Muscle layer of colon (tissue), 2 donors: ENCODE data around the gene RAB9A.
"Not testable (repeated sequence)": the region's sequence is repeated elsewhere in the genome, so short reads cannot be mapped to it uniquely, and the experiment has no call there.

Source experiments
- H3K27ac ChIP-seq: one replicate; pipeline ENCODE4 v1.7.0; 2013; ENCODE audit warnings: low read depth, mild to moderate bottlenecking, low read length, moderate library complexity
- H3K27me3 ChIP-seq, 2 donors: one replicate each; pipeline ENCODE4 v1.7.0; 2013; ENCODE audit warnings: low read length in 2 of 2, mild to moderate bottlenecking in 2 of 2; ENCODE audit not compliant: insufficient read depth in 2 of 2, control insufficient read depth in 1 of 2
- H3K36me3 ChIP-seq: one replicate; pipeline ENCODE4 v1.7.0; 2013; ENCODE audit warnings: mild to moderate bottlenecking, low read length; ENCODE audit not compliant: insufficient read depth
- H3K4me1 ChIP-seq: one replicate; pipeline ENCODE4 v1.7.0; 2013; ENCODE audit warnings: mild to moderate bottlenecking, low read length; ENCODE audit not compliant: insufficient read depth
- H3K4me3 ChIP-seq, 2 donors: one replicate each; pipeline ENCODE4 v1.7.0; 2013; ENCODE audit warnings: low read length in 2 of 2, low read depth in 1 of 2, mild to moderate bottlenecking in 1 of 2, moderate library complexity in 1 of 2
- H3K9ac ChIP-seq: one replicate; pipeline ENCODE4 v1.7.0; 2013; ENCODE audit warnings: low read length
- H3K9me3 ChIP-seq: one replicate; pipeline ENCODE4 v1.7.0; 2013; ENCODE audit warnings: mild to moderate bottlenecking, low read length
- donor health status: abdominal sarcoma.
- donor health status: Adenocarcinoma of cecum.

The RAB9A gene

DNA sequence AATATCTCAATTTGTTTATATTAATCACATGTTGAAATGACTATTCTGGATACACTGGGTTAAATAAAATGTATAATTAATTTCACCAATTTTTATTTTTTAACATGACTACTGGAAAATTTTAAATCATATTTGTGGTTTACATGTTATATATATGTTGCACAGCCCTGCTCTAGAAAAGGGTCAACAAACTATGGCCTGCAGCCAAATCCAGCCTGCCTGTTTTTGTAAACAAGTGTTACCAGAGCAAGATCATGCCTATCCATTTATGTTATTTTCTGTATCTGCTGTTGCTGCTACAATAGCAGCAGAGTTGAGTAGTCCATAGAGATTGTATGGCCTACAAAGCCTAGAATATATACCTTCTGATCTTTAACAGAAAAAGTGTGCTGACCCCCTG is 34.8 kb upstream of the RAB9A start:
- Histone ChIP-seq H3K27ac (no peak overlapping the region), H3K9me3 (no peaks in the 10 kb centered on the region), H3K27me3 (no peaks in the 10 kb centered on the region), H3K4me3 (peak overlapping the region in 1 of 2 donors; percentile 56), H3K36me3 (no peaks in the 10 kb centered on the region), H3K4me1 (peaks cover 5% of the 10 kb centered on the region), H3K9ac (no peak overlapping the region)

DNA sequence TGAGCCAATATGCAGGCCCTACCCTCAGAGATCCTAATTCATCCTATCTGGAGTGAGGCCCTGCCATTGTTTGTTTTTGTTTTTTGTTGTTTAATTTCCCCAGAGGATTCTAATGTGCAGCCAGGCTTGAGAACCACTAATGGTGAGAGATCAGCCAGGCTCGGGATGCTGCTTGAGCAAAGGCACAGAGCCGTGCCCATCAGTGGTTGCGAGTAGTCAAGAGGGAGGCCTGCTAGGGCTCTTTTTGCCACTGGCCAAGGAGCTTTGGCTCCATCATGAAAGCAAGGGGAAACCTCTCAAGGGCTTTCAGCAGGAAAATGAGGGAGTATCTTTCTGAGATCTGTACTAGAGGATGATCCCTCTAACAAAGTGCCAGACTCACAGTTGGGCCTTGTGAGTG is 33.3 kb upstream of the RAB9A start:
- peaks cover 5% of the 10 kb centered on the region for H3K4me1 ChIP-seq
- H3K27ac ChIP-seq: no peak overlapping the region
- H3K9ac ChIP-seq: no peak overlapping the region
- H3K9me3 ChIP-seq: no peaks in the 10 kb centered on the region
- no peak overlapping the region for H3K4me3 ChIP-seq
- no peaks in the 10 kb centered on the region for H3K27me3 ChIP-seq
- no peaks in the 10 kb centered on the region for H3K36me3 ChIP-seq

DNA sequence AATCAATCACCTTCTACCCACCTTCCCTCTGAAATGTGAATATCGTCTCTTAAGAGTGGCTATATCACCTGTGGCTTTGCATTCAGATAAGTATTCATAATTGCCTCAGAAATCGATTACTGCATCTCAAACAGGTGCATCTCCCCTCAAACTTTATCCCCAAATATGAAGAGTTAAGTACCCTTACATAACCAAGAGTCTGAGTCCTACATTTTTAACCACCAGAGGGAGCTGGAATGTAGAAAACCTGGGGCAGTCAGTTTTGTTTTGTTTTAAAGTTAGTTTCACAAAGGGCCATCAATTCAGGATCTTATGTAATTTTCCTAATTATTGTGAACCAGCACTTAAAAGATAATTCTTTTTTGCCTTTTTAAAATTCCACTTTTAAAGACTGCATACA is 30.3 kb upstream of the RAB9A start:
- H3K36me3 ChIP-seq: no peaks in the 10 kb centered on the region
- no peak overlapping the region for H3K9ac ChIP-seq
- no peak overlapping the region for H3K27ac ChIP-seq

DNA sequence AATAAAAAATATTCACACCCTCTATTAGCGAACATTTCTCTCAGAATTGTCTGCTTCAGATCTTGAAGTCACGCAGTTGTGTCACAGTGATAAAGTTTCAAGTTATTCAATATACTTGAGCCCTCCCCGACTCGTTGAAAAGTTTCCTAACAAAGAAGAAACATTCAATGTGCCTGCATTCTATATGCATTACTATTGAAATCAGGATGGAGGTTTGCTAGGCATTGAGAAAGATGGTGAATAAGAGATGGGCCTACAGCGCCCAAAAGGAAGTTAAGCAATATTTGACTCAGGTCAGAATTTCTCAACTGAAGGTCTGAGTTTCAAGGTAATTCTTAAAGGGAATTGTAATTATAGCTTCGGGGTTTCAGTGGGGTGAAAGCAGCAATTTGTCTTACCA is 29.9 kb upstream of the RAB9A start:
- H3K27ac ChIP-seq: no peak overlapping the region
- H3K36me3 ChIP-seq: no peaks in the 10 kb centered on the region
- no peak overlapping the region for H3K4me3 ChIP-seq
- H3K4me1 ChIP-seq: peaks cover 7% of the 10 kb centered on the region
- H3K9me3 ChIP-seq: no peaks in the 10 kb centered on the region
- no peak overlapping the region for H3K9ac ChIP-seq
- H3K27me3 ChIP-seq: no peaks in the 10 kb centered on the region

More for the DNA sequence above, 30.3 kb upstream of the RAB9A start:
- Histone ChIP-seq H3K9me3 (no peaks in the 10 kb centered on the region), H3K4me1 (peaks cover 7% of the 10 kb centered on the region), H3K27me3 (no peaks in the 10 kb centered on the region), H3K4me3 (no peak overlapping the region)

DNA sequence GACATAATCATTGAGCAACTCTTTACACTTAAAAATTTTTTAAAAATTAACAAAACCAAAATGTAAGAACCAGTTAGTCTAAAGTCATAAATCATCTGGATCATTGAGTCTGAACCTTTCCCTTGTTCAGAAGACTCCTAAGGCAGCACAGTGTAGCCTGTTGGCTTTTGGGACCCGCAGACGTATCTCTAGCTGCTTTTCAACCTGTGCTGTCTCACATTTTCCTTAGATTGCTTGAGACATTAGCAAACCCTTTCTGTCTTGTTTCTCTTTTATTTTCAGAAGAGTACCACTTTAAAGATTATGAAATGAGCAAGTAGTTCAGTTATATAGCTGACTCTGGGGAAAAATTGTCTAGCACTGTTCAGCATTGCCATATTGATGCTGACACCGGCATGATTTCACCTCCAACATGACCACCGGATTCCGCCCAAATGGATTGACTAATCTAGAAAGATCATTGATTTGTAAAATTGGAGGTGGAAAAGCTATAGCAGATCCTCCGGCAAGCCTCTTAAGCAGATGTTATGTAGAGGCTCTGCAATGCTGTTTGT is 27.1 kb upstream of the RAB9A start:
- peaks cover 7% of the 10 kb centered on the region for H3K4me1 ChIP-seq
- no peaks in the 10 kb centered on the region for H3K9me3 ChIP-seq
- H3K4me3 ChIP-seq: peak overlapping the region in 1 of 2 donors; percentile 30
- H3K36me3 ChIP-seq: no peaks in the 10 kb centered on the region
- H3K27me3 ChIP-seq: no peaks in the 10 kb centered on the region
- H3K9ac ChIP-seq: no peak overlapping the region
- H3K27ac ChIP-seq: peak overlapping the region; percentile 19

DNA sequence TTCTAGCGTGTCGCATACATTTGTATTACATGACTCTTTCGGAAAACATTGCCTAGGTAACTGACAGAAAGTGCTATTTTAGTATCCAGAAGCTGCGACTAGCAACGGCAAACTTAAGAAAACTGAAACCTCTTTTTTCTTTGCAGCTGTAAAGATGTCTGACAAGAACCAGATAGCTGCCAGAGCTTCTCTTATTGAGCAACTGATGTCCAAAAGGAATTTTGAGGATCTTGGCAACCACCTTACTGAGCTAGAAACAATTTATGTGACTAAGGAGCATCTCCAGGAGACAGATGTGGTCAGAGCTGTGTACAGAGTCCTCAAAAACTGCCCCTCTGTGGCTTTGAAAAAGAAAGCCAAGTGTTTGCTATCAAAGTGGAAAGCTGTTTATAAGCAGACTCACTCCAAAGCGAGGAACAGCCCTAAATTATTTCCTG is 26.6 kb upstream of the RAB9A start:
- no peaks in the 10 kb centered on the region for H3K9me3 ChIP-seq
- H3K4me3 ChIP-seq: peak overlapping the region in 1 of 2 donors; percentile 30
- H3K36me3 ChIP-seq: no peaks in the 10 kb centered on the region
- peaks cover 7% of the 10 kb centered on the region for H3K4me1 ChIP-seq
- no peaks in the 10 kb centered on the region for H3K27me3 ChIP-seq
- no peak overlapping the region for H3K9ac ChIP-seq
- H3K27ac ChIP-seq: peak overlapping the region; percentile 37

DNA sequence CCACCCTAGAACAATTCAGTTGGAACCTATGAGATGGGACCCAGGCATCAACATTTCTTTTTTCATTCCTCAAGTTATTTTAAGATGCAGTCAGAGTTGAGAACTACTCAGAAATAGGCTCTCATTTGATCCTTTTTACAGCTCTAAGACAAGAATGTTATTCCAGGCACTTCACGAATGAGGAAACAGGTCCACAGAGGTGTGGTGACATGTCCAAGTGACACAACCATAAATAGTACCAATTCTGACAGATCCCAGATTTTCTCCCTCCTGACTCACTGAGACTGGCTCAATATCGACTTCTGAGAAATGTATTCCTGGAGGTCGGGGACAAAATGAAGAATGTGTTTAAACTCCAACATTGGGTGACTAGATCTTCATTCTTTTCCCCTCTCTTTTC is 24.9 kb upstream of the RAB9A start:
- Histone ChIP-seq H3K9ac (no peak overlapping the region), H3K9me3 (no peaks in the 10 kb centered on the region), H3K27me3 (no peaks in the 10 kb centered on the region), H3K4me3 (no peak overlapping the region), H3K4me1 (peaks cover 7% of the 10 kb centered on the region), H3K36me3 (no peaks in the 10 kb centered on the region), H3K27ac (no peak overlapping the region)

DNA sequence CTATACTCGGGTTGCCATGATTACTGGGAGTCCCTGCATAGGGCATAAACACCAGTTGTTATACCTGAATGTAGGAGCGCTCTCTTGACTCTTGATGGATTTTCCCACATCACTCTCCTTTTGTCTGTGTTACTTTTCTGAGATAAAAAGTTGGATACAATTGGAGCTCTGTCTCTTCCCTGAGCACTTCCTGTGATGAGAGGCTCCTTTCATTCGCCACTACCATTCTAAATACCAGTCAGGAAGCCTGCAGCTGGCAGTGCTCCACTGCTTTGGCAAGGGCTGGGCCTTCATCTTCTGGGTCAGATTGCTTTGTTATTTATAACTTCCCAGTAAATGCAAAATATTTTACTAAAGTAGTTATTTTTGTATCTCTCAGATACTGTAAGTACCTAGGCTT is 22.1 kb upstream of the RAB9A start:
- Histone ChIP-seq H3K36me3 (no peaks in the 10 kb centered on the region), H3K4me1 (peaks cover 6% of the 10 kb centered on the region), H3K4me3 (no peak overlapping the region), H3K27ac (no peak overlapping the region), H3K27me3 (peaks cover 0 to 8% of the 10 kb centered on the region in 2 donors), H3K9me3 (no peaks in the 10 kb centered on the region), H3K9ac (no peak overlapping the region)

DNA sequence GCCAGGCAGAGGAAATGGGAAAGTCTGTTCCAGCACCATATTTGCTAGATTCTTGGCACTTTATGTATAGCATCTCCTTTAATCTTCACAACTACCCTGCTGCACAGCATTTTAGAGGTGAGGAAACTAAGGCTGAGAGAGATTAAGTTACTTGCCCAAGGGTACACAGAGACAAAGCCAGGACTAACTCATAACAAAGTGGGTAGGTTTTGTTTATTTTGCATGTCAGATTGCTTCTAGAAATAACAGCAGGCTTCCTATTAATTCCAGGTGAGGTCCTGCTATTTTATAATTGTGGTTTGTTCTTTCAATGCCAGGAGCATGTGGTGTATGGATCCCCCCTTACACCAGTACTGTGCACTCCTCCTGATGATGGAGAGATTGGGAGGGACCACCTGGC is 21.0 kb upstream of the RAB9A start:
- Histone ChIP-seq H3K36me3 (no peaks in the 10 kb centered on the region), H3K4me3 (no peak overlapping the region), H3K27me3 (peaks cover 0 to 8% of the 10 kb centered on the region in 2 donors), H3K9ac (no peak overlapping the region), H3K27ac (no peak overlapping the region), H3K4me1 (peaks cover 5% of the 10 kb centered on the region), H3K9me3 (no peaks in the 10 kb centered on the region)

DNA sequence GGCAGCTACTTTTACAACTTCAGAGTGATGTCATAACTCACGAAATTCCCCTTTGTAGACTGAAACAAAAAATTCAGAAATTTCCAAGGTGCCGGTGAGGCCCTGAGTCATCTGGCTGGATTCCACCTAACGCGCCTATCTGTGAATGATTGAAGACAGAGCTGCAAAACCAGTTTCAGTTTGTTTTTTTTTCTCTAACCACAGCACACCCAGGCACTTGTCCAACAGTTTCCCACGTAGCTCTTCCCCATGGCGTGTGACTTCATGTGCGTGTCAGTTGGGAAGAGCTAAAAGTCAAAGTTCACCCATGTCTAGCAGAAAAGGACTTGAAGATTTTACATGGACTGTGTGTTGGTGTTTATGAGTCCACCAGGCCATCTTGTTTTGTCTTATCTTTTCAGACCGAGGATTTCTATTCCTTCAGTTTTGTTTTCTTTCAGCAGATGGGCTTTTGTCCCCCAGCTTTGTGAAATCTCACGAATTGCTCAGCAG is 19.6 kb upstream of the RAB9A start:
- Histone ChIP-seq H3K27me3 (peaks cover 0 to 8% of the 10 kb centered on the region in 2 donors), H3K36me3 (no peaks in the 10 kb centered on the region), H3K4me3 (no peak overlapping the region), H3K9ac (no peak overlapping the region), H3K27ac (no peak overlapping the region), H3K9me3 (no peaks in the 10 kb centered on the region), H3K4me1 (peaks cover 5% of the 10 kb centered on the region)

DNA sequence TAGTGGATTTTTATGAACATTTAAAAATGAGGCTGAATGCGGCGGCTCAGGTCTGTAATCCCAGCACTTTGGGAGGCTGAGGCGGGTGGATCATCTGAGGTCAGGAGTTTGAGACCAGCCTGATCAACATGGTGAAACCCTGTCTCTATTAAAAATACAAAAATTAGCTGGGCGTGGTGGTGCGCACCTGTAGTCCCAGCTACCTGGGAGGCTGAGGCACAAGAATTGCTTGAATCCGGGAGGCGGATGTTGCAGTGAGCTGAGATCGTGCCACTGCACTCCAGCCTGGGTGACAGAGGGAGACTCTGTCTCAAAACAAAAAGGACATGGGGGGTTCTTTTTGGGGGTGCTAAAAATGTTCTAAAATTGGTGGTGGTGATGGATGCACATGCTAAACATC is 19.2 kb upstream of the RAB9A start:
- H3K4me1 ChIP-seq, H3K27me3 ChIP-seq, H3K9me3 ChIP-seq, H3K9ac ChIP-seq, H3K27ac ChIP-seq, H3K4me3 ChIP-seq, H3K36me3 ChIP-seq: not testable (repeated sequence)

DNA sequence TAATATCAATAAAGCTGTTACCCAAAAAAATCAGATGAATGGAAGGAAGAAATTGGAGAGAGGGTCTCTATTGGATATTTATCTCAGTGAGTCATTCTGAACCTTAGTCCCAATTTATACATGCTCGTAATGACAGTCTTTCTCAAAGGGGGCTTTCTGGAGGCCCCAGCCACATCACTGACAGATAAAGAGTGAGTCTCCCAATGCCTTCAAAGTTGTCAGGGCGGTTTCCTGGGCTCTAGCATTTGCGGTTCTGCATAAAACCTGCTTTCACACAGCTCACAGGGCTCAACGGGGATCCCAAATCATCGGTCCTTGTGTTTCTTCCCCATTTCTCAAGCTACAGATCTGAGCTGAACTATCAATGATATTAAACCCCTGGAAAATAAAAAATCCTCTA is 18.7 kb upstream of the RAB9A start:
- Histone ChIP-seq H3K4me3 (no peak overlapping the region), H3K27me3 (peaks cover 0 to 8% of the 10 kb centered on the region in 2 donors), H3K36me3 (no peaks in the 10 kb centered on the region), H3K9me3 (no peaks in the 10 kb centered on the region), H3K9ac (no peak overlapping the region), H3K4me1 (peaks cover 5% of the 10 kb centered on the region), H3K27ac (no peak overlapping the region)
